Ovary (tissue), 3 donors: ENCODE results near the gene ZNF777.

Experiments used
- EP300 ChIP-seq: sonication (generic); formaldehyde crosslinking; IDR thresholded peaks from one replicate; pipeline ENCODE4 v1.6.1; 2017; ENCODE audit warnings: antibody characterized with exemption
- POLR2A ChIP-seq: fragments of 450-650 bp; IDR thresholded peaks from one replicate; pipeline ENCODE4 v1.6.1; 2017; ENCODE audit warnings: antibody characterized with exemption, mild to moderate bottlenecking, moderate library complexity
- TF ChIP-seq, protein P1 (sequence below), 3 donors: fragments of 450-650 bp in 2 of 3; fragments of 200-600 bp in 1 of 3; IDR thresholded peaks; one replicate each; pipeline versions ENCODE4 v1.5.1 to v1.8.0; 2016 to 2022; ENCODE audit warnings: antibody characterized with exemption in 3 of 3, mild to moderate bottlenecking in 1 of 3
- donor health status: DM: no; HTN: no; CAD: no.

- TF ChIP-seq POLR2A (no peak), EP300 (no peak)
- TF ChIP-seq, protein P1, sequence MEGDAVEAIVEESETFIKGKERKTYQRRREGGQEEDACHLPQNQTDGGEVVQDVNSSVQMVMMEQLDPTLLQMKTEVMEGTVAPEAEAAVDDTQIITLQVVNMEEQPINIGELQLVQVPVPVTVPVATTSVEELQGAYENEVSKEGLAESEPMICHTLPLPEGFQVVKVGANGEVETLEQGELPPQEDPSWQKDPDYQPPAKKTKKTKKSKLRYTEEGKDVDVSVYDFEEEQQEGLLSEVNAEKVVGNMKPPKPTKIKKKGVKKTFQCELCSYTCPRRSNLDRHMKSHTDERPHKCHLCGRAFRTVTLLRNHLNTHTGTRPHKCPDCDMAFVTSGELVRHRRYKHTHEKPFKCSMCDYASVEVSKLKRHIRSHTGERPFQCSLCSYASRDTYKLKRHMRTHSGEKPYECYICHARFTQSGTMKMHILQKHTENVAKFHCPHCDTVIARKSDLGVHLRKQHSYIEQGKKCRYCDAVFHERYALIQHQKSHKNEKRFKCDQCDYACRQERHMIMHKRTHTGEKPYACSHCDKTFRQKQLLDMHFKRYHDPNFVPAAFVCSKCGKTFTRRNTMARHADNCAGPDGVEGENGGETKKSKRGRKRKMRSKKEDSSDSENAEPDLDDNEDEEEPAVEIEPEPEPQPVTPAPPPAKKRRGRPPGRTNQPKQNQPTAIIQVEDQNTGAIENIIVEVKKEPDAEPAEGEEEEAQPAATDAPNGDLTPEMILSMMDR (IDR thresholded peaks at IDR 0.05), result no peak
These were observed 8.9 kb upstream of the ZNF777 start for GRCh38 chr7:149469806-149470205.
